Nephron progenitor cell (in vitro differentiated cells): ENCODE measurements around the gene DNAJB6.
"Not testable (repeated sequence)": the region's sequence is repeated elsewhere in the genome, so short reads cannot be mapped to it uniquely, and the experiment has no call there.

Experiments
- DNase-seq: peaks from one replicate; pipeline ENCODE4 v3.0.0; 2021
- H3K27ac Mint-ChIP-seq: 2 replicates; pipeline ENCODE4 v1.8.0; 2021; ENCODE audit warnings: mild to moderate bottlenecking, moderate library complexity, mixed read lengths
- H3K27me3 Mint-ChIP-seq: 2 replicates; pipeline ENCODE4 v1.8.0; 2021; ENCODE audit warnings: mild to moderate bottlenecking, low read depth, mixed read lengths; ENCODE audit not compliant: poor library complexity
- H3K36me3 Mint-ChIP-seq: 2 replicates; pipeline ENCODE4 v1.8.0; 2021; ENCODE audit warnings: low read depth, mixed read lengths
- H3K4me1 Mint-ChIP-seq: 2 replicates; pipeline ENCODE4 v1.8.0; 2021; ENCODE audit warnings: mixed read lengths
- H3K4me3 Mint-ChIP-seq: 2 replicates; pipeline ENCODE4 v1.8.0; 2021; ENCODE audit warnings: mild to moderate bottlenecking, moderate library complexity, mixed read lengths
- H3K9me3 Mint-ChIP-seq: 2 replicates; pipeline ENCODE4 v1.8.0; 2021; ENCODE audit warnings: mild to moderate bottlenecking, moderate library complexity, mixed read lengths
- TF ChIP-seq, protein P1 (sequence below): fragments of 200-600 bp; sonication (generic); IDR thresholded peaks from 2 replicates; pipeline ENCODE4 v1.5.0; 2021; ENCODE audit warnings: antibody characterized with exemption

Gene DNAJB6

DNA sequence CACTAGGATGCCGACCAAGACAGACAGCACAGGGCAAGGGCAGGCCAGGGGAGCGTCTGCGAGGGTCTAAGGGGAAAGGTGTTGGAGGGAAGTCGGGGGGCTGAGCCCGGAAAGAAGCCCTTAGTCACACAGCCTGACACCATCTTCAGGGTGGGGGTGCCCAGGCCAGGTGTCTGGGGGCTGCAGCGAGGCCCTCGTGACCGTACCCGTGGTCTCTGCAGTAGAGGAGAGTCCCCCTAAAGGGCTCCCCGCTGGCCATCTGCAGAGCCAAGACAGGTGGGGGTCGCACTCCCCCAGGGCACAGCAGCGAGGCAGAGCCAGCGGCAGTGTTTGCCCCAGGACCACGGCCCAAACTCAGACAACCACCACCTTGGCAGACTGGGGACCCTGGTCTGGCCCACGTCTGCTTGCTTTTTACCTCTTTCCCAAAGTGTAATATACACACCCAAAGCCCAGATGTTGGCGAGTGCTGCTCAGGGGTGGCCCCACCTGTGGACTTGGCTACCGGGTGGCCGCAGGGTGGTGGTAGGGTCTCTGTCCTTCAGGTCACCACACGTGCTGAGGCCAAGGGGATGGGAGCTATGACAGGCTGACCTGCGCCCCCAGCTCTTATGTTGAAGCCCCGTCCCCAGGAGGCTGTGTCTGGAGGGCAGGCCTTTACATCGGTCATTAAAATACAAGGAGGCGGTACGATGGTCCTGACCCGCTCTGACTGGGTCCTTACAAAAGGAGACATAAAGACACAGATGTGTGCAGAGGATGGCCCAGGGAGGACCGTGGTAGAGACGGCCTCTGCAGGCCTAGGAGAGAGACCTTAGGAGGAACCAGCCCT is 107.4 kb downstream of the DNAJB6 start:
- Mint-ChIP-seq H3K27ac (no peak overlapping the region), H3K27me3 (peaks cover 20% of the 10 kb centered on the region), H3K4me1 (no peaks in the 10 kb centered on the region), H3K36me3 (no peaks in the 10 kb centered on the region), H3K4me3 (no peak overlapping the region), H3K9me3 (peaks cover 35% of the 10 kb centered on the region)
- TF ChIP-seq, protein P1, sequence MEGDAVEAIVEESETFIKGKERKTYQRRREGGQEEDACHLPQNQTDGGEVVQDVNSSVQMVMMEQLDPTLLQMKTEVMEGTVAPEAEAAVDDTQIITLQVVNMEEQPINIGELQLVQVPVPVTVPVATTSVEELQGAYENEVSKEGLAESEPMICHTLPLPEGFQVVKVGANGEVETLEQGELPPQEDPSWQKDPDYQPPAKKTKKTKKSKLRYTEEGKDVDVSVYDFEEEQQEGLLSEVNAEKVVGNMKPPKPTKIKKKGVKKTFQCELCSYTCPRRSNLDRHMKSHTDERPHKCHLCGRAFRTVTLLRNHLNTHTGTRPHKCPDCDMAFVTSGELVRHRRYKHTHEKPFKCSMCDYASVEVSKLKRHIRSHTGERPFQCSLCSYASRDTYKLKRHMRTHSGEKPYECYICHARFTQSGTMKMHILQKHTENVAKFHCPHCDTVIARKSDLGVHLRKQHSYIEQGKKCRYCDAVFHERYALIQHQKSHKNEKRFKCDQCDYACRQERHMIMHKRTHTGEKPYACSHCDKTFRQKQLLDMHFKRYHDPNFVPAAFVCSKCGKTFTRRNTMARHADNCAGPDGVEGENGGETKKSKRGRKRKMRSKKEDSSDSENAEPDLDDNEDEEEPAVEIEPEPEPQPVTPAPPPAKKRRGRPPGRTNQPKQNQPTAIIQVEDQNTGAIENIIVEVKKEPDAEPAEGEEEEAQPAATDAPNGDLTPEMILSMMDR: no peak
- no peak for DNase-seq

DNA sequence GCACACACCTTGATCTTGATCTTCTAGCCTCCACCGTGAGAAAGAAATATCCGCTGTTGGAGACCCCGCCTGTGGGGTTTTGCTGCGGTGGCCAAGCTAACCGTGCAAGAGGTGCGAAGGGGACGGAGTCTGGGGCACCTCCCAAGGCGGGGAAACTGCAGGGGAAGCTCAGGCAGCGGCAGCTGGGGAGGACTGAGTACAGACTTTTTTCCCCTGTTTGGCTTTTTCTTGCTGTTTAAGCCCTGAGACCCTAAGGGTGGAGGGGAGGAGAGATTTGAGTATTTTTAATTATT is 108.0 kb downstream of the DNAJB6 start:
- TF ChIP-seq, protein P1: no peak
- Mint-ChIP-seq H3K27me3 (peaks cover 18% of the 10 kb centered on the region), H3K36me3 (no peaks in the 10 kb centered on the region), H3K9me3 (peaks cover 29% of the 10 kb centered on the region), H3K4me3 (no peak overlapping the region), H3K27ac (no peak overlapping the region), H3K4me1 (no peaks in the 10 kb centered on the region)
- no peak for DNase-seq

DNA sequence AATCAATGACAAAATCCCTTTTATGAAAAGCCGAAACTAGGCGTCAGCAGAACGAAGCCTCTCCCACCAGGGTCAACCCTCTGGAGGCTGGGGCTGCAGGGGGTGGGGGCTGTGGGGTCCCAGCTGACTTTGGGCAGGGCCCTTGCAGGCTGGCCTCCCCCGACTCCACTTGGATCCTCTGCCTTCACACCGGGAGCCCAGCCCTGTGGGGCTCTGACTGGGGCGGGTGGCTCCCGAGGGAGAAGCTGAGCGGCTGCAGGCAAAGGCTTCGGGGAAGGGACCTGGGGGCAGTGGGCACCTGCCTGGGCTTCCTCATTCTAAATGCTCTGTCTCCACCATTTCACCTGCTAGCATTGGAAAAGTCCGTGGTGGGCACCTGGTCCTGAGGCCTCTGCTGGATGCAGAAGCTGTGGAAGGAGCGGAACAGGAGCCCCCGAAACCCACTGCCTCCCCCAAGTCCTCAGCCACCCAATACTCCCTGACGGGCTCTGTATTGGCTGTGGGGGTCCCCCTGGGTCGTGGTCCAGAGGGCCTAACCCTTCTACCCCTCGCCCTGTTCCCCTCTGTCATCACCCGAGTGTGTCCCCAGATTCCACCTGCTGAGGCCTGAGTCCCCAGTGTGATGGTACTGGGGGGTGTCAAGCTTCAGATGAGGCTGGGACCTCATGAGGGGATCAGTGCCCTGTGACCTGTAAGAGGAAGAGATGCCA is 108.6 kb downstream of the DNAJB6 start:
- H3K27ac Mint-ChIP-seq: no peak overlapping the region
- H3K36me3 Mint-ChIP-seq: no peaks in the 10 kb centered on the region
- DNase-seq: no peak
- H3K4me1 Mint-ChIP-seq: no peaks in the 10 kb centered on the region
- TF ChIP-seq, protein P1: no peak
- H3K27me3 Mint-ChIP-seq: peaks cover 18% of the 10 kb centered on the region
- H3K9me3 Mint-ChIP-seq: peaks cover 27% of the 10 kb centered on the region
- H3K4me3 Mint-ChIP-seq: no peak overlapping the region

DNA sequence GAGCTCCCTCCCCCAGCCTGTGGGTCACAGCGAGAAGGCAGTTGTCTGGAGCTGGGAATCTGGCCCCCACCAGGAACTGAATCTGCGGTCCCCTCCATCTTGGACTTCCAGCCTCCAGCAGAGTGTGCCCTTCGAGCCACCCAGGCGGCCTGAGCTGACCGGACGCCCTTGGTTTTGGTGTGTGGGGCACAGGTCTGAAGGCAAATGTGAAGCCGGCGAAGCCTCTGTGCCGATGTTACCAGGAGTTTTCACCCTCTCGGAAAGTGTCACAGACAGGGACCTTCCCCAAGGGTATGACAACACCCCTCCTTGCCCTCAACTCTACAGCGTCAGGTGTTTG is 109.1 kb downstream of the DNAJB6 start:
- H3K4me3 Mint-ChIP-seq: no peak overlapping the region
- no peak overlapping the region for H3K27ac Mint-ChIP-seq
- no peak for DNase-seq
- H3K36me3 Mint-ChIP-seq: no peaks in the 10 kb centered on the region
- H3K27me3 Mint-ChIP-seq: peaks cover 19% of the 10 kb centered on the region
- TF ChIP-seq, protein P1: no peak
- peaks cover 24% of the 10 kb centered on the region for H3K9me3 Mint-ChIP-seq
- H3K4me1 Mint-ChIP-seq: no peaks in the 10 kb centered on the region

DNA sequence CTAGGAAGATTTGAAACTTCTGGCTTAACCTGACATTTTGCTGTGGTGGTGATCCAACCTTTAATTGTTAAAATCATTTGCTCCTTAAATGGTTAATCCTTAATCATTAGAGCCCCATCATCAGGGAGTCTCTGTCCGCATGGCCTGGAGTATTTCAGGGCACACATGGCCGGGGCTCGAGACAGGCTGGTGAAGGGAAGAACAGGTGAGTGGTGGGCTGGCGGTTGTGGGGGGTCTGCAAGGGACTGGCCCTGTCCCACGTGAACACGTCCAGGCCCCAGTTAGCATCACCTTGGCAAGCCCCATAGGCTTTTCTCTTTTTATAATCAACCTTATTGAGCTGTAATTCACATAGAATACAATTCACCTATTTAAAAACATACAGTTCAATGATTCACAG is 109.5 kb downstream of the DNAJB6 start:
- TF ChIP-seq, protein P1: no peak
- no peaks in the 10 kb centered on the region for H3K4me1 Mint-ChIP-seq
- H3K36me3 Mint-ChIP-seq: no peaks in the 10 kb centered on the region
- peaks cover 22% of the 10 kb centered on the region for H3K27me3 Mint-ChIP-seq
- no peak for DNase-seq
- peaks cover 24% of the 10 kb centered on the region for H3K9me3 Mint-ChIP-seq
- no peak overlapping the region for H3K27ac Mint-ChIP-seq
- H3K4me3 Mint-ChIP-seq: no peak overlapping the region

DNA sequence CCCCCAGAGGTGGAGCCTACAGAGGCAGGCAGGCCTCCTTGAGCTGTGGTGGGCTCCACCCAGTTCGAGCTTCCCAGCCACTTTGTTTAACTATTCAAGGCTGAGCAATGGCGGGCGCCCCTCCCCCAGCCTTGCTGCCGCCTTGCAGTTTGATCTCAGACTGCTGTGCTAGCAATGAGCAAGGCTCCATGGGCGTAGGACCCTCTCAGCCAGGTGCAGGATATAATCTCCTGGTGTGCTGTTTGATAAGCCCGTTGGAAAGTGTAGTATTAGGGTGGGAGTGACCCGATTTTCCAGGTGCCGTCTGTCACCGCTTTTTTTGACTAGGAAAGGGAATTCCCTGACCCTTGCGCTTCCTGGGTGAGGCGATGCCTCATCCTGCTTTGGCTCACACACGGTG is 117.2 kb downstream of the DNAJB6 start:
- H3K9me3 Mint-ChIP-seq: peaks cover 52% of the 10 kb centered on the region
- peaks cover 17% of the 10 kb centered on the region for H3K27me3 Mint-ChIP-seq
- DNase-seq, H3K27ac Mint-ChIP-seq, H3K36me3 Mint-ChIP-seq, H3K4me3 Mint-ChIP-seq: not testable (repeated sequence)
- peaks cover 29% of the 10 kb centered on the region for H3K4me1 Mint-ChIP-seq
